ENCODE data around the gene RALGAPB. TPM values are rescaled to one million over a fixed set of nuclear protein-coding genes. Genes with fewer than 3 reads are reported as not detected.

RALGAPB gene
- total RNA-seq, 2 donors from 2014 or later, result 38.3 to 45.5 TPM

DNA sequence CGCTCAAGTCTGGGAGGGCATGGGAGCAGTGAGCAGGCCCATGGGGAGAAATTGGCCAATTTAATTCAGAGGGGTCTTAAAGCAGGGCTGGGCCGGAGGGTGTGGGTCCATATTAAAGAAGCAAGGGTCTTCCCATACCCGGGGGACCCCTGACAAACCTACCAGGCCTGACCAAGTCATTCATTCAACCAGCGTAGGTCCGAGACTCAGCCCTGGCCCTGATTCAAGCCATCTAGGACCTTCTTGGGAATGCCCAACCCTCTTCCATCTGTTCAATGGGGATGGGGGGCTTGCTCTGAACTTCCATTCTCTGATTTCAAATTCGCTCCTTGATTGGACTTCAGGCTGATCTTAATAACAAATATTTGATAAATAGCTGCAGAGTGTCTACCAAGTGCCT, 115.7 kb downstream of the RALGAPB start:
- Histone ChIP-seq H3K36me3 (ENCODE audit: control insufficient read depth, insufficient read depth, low read length) (no peaks in the 10 kb centered on the region), H3K9me3 (ENCODE audit: control insufficient read depth, low read length) (no peaks in the 10 kb centered on the region), H3K4me1 (ENCODE audit: control insufficient read depth, insufficient read depth, low read length) (peaks cover 9% of the 10 kb centered on the region), H3K9ac (ENCODE audit: extremely low read depth, low read length, poor library complexity, severe bottlenecking) (no peak overlapping the region), H3K27ac (ENCODE audit: low read depth, low read length) (no peak overlapping the region), H3K27me3 (ENCODE audit: control insufficient read depth, insufficient read depth, low read length, poor library complexity, severe bottlenecking) (no peaks in the 10 kb centered on the region), H3K4me3 (ENCODE audit: low read length) (no peak overlapping the region)
- TF ChIP-seq, protein P1, sequence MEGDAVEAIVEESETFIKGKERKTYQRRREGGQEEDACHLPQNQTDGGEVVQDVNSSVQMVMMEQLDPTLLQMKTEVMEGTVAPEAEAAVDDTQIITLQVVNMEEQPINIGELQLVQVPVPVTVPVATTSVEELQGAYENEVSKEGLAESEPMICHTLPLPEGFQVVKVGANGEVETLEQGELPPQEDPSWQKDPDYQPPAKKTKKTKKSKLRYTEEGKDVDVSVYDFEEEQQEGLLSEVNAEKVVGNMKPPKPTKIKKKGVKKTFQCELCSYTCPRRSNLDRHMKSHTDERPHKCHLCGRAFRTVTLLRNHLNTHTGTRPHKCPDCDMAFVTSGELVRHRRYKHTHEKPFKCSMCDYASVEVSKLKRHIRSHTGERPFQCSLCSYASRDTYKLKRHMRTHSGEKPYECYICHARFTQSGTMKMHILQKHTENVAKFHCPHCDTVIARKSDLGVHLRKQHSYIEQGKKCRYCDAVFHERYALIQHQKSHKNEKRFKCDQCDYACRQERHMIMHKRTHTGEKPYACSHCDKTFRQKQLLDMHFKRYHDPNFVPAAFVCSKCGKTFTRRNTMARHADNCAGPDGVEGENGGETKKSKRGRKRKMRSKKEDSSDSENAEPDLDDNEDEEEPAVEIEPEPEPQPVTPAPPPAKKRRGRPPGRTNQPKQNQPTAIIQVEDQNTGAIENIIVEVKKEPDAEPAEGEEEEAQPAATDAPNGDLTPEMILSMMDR (conservative IDR thresholded peaks at IDR 0.05), result no peak
- no peak for DNase-seq
- no peaks in the 10 kb centered on the region for H3K36me3 Mint-ChIP-seq (ENCODE audit: low read depth)
- H3K27ac Mint-ChIP-seq, result no peak overlapping the region
- no peaks in the 10 kb centered on the region for H3K27me3 Mint-ChIP-seq (ENCODE audit: insufficient read depth)
- no peak overlapping the region for H3K4me3 Mint-ChIP-seq
- 96 to 100% methylated on average over 3 to 6 of the region's 6 CpGs for WGBS, 2 experiments (ENCODE audit: insufficient coverage in 1 of 2, insufficient read length in 1 of 2)
- peaks cover 13% of the 10 kb centered on the region for H3K4me1 Mint-ChIP-seq
- no peaks in the 10 kb centered on the region for H3K9me3 Mint-ChIP-seq

DNA sequence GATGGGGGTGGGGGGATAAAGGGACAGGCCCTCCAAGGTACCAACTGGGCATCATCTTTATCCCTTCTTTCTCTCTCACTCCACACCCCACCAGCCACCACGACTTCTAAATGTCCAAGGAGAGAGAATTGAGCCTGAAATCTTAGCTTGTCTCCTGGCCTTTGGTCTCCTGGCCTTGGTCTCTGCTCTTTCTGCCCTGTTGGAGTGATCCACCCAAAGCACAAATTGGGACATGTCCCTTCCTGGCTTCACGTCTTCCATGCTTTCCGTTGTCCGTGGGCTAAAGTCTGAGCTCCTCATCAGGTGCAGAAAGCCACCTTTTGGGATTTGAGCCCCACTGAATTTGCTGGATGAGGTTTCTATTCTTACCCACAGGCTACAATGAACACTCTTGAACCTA, 116.7 kb downstream of the RALGAPB start:
- Histone ChIP-seq H3K9me3 (ENCODE audit: control insufficient read depth, low read length) (no peaks in the 10 kb centered on the region), H3K4me3 (ENCODE audit: low read length) (no peak overlapping the region), H3K36me3 (ENCODE audit: control insufficient read depth, insufficient read depth, low read length) (no peaks in the 10 kb centered on the region), H3K9ac (ENCODE audit: extremely low read depth, low read length, poor library complexity, severe bottlenecking) (no peak overlapping the region), H3K4me1 (ENCODE audit: control insufficient read depth, insufficient read depth, low read length) (peaks cover 9% of the 10 kb centered on the region), H3K27me3 (ENCODE audit: control insufficient read depth, insufficient read depth, low read length, poor library complexity, severe bottlenecking) (no peaks in the 10 kb centered on the region), H3K27ac (ENCODE audit: low read depth, low read length) (no peak overlapping the region)
- no peak overlapping the region for H3K4me3 Mint-ChIP-seq
- no peak for DNase-seq
- 91 to 100% methylated on average over 4 of the region's 4 CpGs for WGBS, 2 experiments (ENCODE audit: insufficient coverage in 1 of 2, insufficient read length in 1 of 2)
- no peaks in the 10 kb centered on the region for H3K36me3 Mint-ChIP-seq (ENCODE audit: low read depth)
- TF ChIP-seq, protein P1 (conservative IDR thresholded peaks at IDR 0.05), result no peak
- no peaks in the 10 kb centered on the region for H3K9me3 Mint-ChIP-seq
- peaks cover 7% of the 10 kb centered on the region for H3K4me1 Mint-ChIP-seq
- H3K27me3 Mint-ChIP-seq (ENCODE audit: insufficient read depth), result no peaks in the 10 kb centered on the region
- H3K27ac Mint-ChIP-seq, result no peak overlapping the region

DNA sequence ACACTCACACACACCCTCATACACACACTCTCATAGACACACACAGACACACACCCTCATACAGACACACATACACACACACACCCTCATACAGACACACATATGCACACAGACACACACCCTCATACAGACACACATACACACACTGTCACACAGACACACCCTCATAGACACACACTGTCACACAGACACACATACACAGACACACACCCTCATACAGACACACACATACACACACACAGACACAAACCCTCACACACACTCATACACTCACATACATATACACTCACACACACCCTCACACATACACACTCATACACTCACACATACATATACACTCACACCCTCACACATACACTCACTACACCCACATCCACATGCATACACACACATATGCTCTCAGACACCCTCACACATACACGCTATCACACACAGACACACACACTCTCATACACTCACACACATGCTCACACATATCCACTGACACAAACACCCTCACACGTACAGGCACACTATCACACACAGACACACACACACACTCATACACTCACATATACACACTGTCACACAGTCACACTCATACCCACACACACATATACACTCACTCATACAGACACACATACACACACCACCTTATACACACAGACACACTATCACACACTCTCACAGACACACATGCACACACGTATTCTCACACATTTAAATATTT, 117.5 kb downstream of the RALGAPB start:
- Histone ChIP-seq H3K4me1 (ENCODE audit: control insufficient read depth, insufficient read depth, low read length) (peaks cover 9% of the 10 kb centered on the region), H3K36me3 (ENCODE audit: control insufficient read depth, insufficient read depth, low read length) (no peaks in the 10 kb centered on the region), H3K27me3 (ENCODE audit: control insufficient read depth, insufficient read depth, low read length, poor library complexity, severe bottlenecking) (no peaks in the 10 kb centered on the region), H3K9ac (ENCODE audit: extremely low read depth, low read length, poor library complexity, severe bottlenecking) (no peak overlapping the region), H3K4me3 (ENCODE audit: low read length) (no peak overlapping the region), H3K9me3 (ENCODE audit: control insufficient read depth, low read length) (no peaks in the 10 kb centered on the region), H3K27ac (ENCODE audit: low read depth, low read length) (no peak overlapping the region)
- TF ChIP-seq, protein P1 (conservative IDR thresholded peaks at IDR 0.05), result no peak
- Mint-ChIP-seq H3K27ac (no peak overlapping the region), H3K4me1 (peaks cover 7% of the 10 kb centered on the region), H3K36me3 (ENCODE audit: low read depth) (no peaks in the 10 kb centered on the region), H3K9me3 (no peaks in the 10 kb centered on the region), H3K27me3 (ENCODE audit: insufficient read depth) (no peaks in the 10 kb centered on the region), H3K4me3 (no peak overlapping the region)
- 96 to 100% methylated on average over 2 to 3 of the region's 3 CpGs for WGBS, 2 experiments (ENCODE audit: insufficient coverage in 1 of 2, insufficient read length in 1 of 2)
- DNase-seq, result no peak

Data from endodermal cell (in vitro differentiated cells).